Measurements from ENCODE around the gene MRPL53. TPM values are rescaled to one million over a fixed set of nuclear protein-coding genes. Genes with fewer than 3 reads are reported as not detected.

The MRPL53 gene
- total RNA-seq, 1 experiment from 2014 or later: 65.4 TPM

DNA sequence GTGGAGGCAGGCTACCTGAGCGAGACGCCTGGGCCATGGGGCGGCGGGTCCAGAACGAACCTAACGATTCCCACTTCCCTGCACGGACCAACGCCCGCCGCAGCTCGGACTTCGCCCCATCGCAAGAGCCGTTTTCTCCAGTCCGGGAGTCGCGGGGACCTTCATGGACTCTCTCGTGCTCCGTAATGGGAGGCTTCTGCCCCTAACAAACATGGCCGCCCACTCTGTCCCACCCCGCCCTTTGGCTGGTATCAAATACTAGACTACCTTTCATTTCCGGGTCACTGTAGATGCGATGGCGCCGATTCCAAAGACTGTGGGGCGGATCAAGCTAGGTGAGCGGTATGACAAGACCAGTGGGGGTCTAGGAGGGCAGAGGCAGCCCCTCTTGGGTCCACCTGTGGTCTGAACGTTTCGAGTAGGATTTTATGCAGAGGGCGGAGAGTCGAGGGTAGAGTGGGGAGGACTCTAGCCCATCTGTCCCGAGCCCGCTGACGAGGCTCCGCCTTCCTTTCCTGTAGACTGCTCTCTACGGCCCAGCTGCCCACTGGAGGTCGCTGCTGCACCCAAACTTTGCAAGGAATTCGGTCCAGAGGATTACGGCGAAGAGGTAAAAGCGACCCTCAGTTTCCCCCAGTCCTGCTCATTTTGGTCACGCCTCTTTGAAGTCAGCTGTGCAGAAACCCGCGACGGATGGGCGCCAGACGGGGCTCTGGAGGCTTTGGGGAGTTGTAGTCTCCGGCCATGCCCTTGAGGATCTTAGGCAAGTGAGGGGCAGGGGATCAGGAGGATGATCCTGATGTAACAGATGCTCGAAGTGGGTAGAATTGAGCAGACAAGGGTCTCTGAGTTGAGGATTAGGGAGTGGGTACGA is 10.6 kb upstream of the MRPL53 start, which contains the start of the genes CCDC142 and TTC31 (continued):
- TF ChIP-seq, protein P1, sequence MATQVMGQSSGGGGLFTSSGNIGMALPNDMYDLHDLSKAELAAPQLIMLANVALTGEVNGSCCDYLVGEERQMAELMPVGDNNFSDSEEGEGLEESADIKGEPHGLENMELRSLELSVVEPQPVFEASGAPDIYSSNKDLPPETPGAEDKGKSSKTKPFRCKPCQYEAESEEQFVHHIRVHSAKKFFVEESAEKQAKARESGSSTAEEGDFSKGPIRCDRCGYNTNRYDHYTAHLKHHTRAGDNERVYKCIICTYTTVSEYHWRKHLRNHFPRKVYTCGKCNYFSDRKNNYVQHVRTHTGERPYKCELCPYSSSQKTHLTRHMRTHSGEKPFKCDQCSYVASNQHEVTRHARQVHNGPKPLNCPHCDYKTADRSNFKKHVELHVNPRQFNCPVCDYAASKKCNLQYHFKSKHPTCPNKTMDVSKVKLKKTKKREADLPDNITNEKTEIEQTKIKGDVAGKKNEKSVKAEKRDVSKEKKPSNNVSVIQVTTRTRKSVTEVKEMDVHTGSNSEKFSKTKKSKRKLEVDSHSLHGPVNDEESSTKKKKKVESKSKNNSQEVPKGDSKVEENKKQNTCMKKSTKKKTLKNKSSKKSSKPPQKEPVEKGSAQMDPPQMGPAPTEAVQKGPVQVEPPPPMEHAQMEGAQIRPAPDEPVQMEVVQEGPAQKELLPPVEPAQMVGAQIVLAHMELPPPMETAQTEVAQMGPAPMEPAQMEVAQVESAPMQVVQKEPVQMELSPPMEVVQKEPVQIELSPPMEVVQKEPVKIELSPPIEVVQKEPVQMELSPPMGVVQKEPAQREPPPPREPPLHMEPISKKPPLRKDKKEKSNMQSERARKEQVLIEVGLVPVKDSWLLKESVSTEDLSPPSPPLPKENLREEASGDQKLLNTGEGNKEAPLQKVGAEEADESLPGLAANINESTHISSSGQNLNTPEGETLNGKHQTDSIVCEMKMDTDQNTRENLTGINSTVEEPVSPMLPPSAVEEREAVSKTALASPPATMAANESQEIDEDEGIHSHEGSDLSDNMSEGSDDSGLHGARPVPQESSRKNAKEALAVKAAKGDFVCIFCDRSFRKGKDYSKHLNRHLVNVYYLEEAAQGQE (IDR thresholded peaks at IDR 0.05; ENCODE audit: low read depth): no peak
- TF ChIP-seq, protein P2, sequence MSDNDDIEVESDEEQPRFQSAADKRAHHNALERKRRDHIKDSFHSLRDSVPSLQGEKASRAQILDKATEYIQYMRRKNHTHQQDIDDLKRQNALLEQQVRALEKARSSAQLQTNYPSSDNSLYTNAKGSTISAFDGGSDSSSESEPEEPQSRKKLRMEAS (IDR thresholded peaks at IDR 0.05): peak; percentile 75
- TF ChIP-seq, protein P3, sequence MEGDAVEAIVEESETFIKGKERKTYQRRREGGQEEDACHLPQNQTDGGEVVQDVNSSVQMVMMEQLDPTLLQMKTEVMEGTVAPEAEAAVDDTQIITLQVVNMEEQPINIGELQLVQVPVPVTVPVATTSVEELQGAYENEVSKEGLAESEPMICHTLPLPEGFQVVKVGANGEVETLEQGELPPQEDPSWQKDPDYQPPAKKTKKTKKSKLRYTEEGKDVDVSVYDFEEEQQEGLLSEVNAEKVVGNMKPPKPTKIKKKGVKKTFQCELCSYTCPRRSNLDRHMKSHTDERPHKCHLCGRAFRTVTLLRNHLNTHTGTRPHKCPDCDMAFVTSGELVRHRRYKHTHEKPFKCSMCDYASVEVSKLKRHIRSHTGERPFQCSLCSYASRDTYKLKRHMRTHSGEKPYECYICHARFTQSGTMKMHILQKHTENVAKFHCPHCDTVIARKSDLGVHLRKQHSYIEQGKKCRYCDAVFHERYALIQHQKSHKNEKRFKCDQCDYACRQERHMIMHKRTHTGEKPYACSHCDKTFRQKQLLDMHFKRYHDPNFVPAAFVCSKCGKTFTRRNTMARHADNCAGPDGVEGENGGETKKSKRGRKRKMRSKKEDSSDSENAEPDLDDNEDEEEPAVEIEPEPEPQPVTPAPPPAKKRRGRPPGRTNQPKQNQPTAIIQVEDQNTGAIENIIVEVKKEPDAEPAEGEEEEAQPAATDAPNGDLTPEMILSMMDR (IDR thresholded peaks at IDR 0.05 in 2 of 3, conservative IDR thresholded peaks at IDR 0.05 in 1 of 3; ENCODE audit: borderline replicate concordance in 1 of 3, insufficient read depth in 1 of 3, low read depth in 2 of 3, low read length in 2 of 3): peak; percentile 86 to 91 (median 91)
- TF ChIP-seq TCF7L2 (IDR thresholded peaks at IDR 0.05; ENCODE audit: borderline replicate concordance, extremely low read depth, insufficient read depth, insufficient read length) (peak; percentile 51), ZNF274 (IDR thresholded peaks at IDR 0.05; ENCODE audit: low read depth, low read length) (no peak)
